ENCODE results near the gene MYOG. TPM values are rescaled to one million over a fixed set of nuclear protein-coding genes. Genes with fewer than 3 reads are reported as not detected.
A peak's percentile ranks its signal among the peaks of the same experiment; 100 is the strongest.

The MYOG gene
- total RNA-seq, 5 donors from 2014 or later (not counting 1 experiment from before 2014, with no cell fraction given) = not detected

DNA sequence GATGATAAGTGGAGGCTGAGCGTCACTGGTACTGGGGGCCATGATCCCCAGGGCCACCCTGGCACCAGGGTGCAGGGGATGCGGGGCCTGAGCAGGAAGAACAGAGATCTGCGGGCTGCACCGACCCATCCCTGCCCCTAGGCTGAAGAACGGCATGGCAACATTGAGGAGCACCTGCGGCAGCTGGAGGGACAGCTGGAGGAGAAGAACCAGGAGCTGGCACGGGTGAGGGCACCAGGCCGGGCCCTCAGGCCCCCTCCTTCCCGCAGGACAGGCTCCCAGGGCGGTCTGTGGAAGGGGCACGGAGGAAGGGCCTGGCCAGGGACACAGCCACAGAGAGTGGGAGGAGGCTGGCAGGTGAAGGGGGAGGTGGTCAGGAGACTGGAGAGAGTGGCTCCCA is 37.7 kb downstream of the MYOG start:
- H3K27ac Mint-ChIP-seq = no peak overlapping the region
- H3K27me3 Mint-ChIP-seq = peaks cover 5 to 25% of the 10 kb centered on the region in 2 donors
- Histone ChIP-seq H3K4me1 (ENCODE audit: control insufficient read depth in 1 of 2, extremely low read depth in 1 of 2, insufficient read depth in 2 of 2, low read length in 2 of 2) (no peaks in the 10 kb centered on the region), H3K27ac (ENCODE audit: low read length) (no peak overlapping the region), H3K36me3 (ENCODE audit: control insufficient read depth in 2 of 2, extremely low read depth in 1 of 2, insufficient read depth in 1 of 2, low read length in 1 of 2) (no peaks in the 10 kb centered on the region), H3K27me3 (replicated peaks in 1 of 2; ENCODE audit: control insufficient read depth in 2 of 2, extremely low read depth in 1 of 2, insufficient read depth in 2 of 2, low read length in 1 of 2) (peaks cover 0 to 30% of the 10 kb centered on the region in 2 experiments), H3K9me3 (no peaks in the 10 kb centered on the region), H3K4me3 (ENCODE audit: control insufficient read depth in 1 of 2, extremely low read depth in 1 of 2, low read length in 1 of 2) (no peak overlapping the region)
- peaks cover 3% of the 10 kb centered on the region for H3K36me3 Mint-ChIP-seq
- H3K4me3 Mint-ChIP-seq = no peak overlapping the region
- WGBS (ENCODE audit: insufficient coverage) = 84% methylated on average over 9 of the region's 11 CpGs
- POLR2A ChIA-PET = no interaction called here
- no peaks in the 10 kb centered on the region for H3K4me1 Mint-ChIP-seq
- no peaks in the 10 kb centered on the region for H3K9me3 Mint-ChIP-seq
- ATAC-seq (replicated peaks in 1 of 4) = no peak
- CTCF ChIA-PET = no interaction called here
- DNase-seq = no peak

DNA sequence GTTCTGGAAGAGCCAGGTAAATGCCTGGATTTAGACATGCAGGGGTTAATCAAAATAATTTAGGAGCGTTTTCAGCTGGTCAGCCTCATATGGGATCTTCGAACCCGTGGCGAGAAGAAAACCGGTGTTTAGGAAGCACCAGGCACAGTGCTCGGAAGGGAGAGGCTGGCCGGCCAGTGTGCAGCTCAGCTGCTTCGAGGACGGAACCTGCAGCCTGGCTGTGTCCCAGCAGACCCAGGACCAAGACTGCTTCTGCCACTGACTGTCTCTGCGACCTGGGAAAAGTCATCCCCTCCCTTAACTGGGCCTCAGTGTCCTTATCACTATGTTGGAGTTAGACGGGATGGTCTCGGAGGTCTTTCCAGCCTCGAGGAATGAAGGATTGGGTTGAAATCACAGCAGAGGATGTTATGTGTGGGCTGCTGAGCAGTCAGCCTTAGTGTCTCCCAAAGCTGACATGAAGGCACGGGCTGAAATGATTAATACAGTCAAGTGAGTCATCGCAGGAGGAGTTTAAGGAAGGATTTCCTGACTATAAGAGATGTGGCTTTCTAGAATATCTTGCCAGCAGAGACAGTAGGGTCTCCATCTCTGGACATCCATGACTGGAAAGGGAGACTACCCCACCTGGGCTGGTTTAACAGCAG is 38.7 kb downstream of the MYOG start:
- H3K27ac Mint-ChIP-seq = no peak overlapping the region
- POLR2A ChIA-PET = no interaction called here

DNA sequence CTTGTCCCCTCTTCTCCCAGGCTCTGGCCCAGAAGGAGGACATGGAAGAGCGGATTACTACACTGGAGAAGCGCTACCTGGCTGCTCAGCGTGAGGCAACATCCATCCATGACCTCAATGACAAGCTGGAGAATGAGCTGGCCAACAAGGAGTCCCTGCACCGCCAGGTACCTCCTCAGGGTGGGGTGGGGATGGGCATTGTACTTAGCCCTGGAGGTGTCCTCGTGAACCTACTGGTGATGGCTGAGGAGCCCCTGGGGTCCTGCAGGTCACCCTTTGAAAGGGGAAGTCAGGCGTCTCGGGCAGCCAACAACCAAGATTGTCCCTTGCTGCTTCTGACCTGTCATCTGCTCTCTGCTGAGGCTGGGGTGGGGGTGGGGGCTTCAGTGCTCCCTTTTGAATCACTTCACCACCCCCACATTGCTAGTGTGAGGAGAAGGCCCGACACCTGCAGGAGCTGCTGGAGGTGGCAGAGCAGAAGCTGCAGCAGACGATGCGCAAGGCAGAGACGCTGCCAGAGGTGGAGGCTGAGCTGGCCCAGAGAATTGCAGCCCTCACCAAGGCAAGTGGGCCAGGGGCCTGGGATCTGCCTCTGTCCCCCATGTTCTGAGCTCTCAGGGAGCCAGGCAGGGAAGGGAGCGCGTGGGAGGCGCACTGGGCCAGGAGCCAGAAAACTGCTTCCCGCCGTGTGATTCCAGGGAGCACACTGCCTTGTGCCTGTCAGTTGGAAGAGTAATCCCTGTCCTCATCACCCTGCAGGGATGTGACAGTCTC is 39.8 kb downstream of the MYOG start:
- 83% methylated on average over 8 of the region's 16 CpGs for WGBS (ENCODE audit: insufficient coverage)
- peaks cover 3% of the 10 kb centered on the region for H3K36me3 Mint-ChIP-seq
- no peaks in the 10 kb centered on the region for H3K36me3 ChIP-seq (ENCODE audit: control insufficient read depth in 2 of 2, extremely low read depth in 1 of 2, insufficient read depth in 1 of 2, low read length in 1 of 2)
- H3K27me3 ChIP-seq (replicated peaks in 1 of 2; ENCODE audit: control insufficient read depth in 2 of 2, extremely low read depth in 1 of 2, insufficient read depth in 2 of 2, low read length in 1 of 2) = peaks cover 0 to 22% of the 10 kb centered on the region in 2 experiments
- ChIA-PET CTCF (interaction anchor here in 1 of 2 donors (0.5 to 0.7 kb wide), 2 partner anchors 26 to 49 kb away, joined by 3 read pairs; no protein-coding TSS in a partner anchor), POLR2A (no interaction called here)
- no peak for ATAC-seq (replicated peaks in 1 of 4)
- peaks cover 5 to 13% of the 10 kb centered on the region in 2 donors for H3K27me3 Mint-ChIP-seq
- H3K27ac ChIP-seq (ENCODE audit: low read length) = no peak overlapping the region
- no peak overlapping the region for H3K4me3 ChIP-seq (ENCODE audit: control insufficient read depth in 1 of 2, extremely low read depth in 1 of 2, low read length in 1 of 2)
- no peaks in the 10 kb centered on the region for H3K9me3 ChIP-seq
- no peak overlapping the region for H3K27ac Mint-ChIP-seq
- no peaks in the 10 kb centered on the region for H3K9me3 Mint-ChIP-seq
- no peaks in the 10 kb centered on the region for H3K4me1 Mint-ChIP-seq
- H3K4me1 ChIP-seq (ENCODE audit: control insufficient read depth in 1 of 2, extremely low read depth in 1 of 2, insufficient read depth in 2 of 2, low read length in 2 of 2) = no peaks in the 10 kb centered on the region
- DNase-seq = no peak
- H3K4me3 Mint-ChIP-seq = no peak overlapping the region

More for the DNA sequence above, 38.7 kb downstream of the MYOG start:
- no peak for ATAC-seq (replicated peaks in 1 of 4)
- DNase-seq = no peak
- H3K4me1 Mint-ChIP-seq = no peaks in the 10 kb centered on the region
- no peak overlapping the region for H3K4me3 Mint-ChIP-seq
- no peaks in the 10 kb centered on the region for H3K4me1 ChIP-seq (ENCODE audit: control insufficient read depth in 1 of 2, extremely low read depth in 1 of 2, insufficient read depth in 2 of 2, low read length in 2 of 2)
- peaks cover 5 to 19% of the 10 kb centered on the region in 2 donors for H3K27me3 Mint-ChIP-seq
- no peaks in the 10 kb centered on the region for H3K9me3 ChIP-seq
- H3K27me3 ChIP-seq (replicated peaks in 1 of 2; ENCODE audit: control insufficient read depth in 2 of 2, extremely low read depth in 1 of 2, insufficient read depth in 2 of 2, low read length in 1 of 2) = peaks cover 0 to 32% of the 10 kb centered on the region in 2 experiments
- H3K36me3 ChIP-seq (ENCODE audit: control insufficient read depth in 2 of 2, extremely low read depth in 1 of 2, insufficient read depth in 1 of 2, low read length in 1 of 2) = no peaks in the 10 kb centered on the region
- H3K4me3 ChIP-seq (ENCODE audit: control insufficient read depth in 1 of 2, extremely low read depth in 1 of 2, low read length in 1 of 2) = no peak overlapping the region
- 88% methylated on average over 13 of the region's 15 CpGs for WGBS (ENCODE audit: insufficient coverage)
- H3K27ac ChIP-seq (ENCODE audit: low read length) = no peak overlapping the region
- no peaks in the 10 kb centered on the region for H3K9me3 Mint-ChIP-seq
- peaks cover 3% of the 10 kb centered on the region for H3K36me3 Mint-ChIP-seq
- CTCF ChIA-PET = interaction anchor here in 1 of 2 donors (0.5 to 0.7 kb wide), 2 partner anchors 27 to 50 kb away, joined by 3 read pairs; no protein-coding TSS in a partner anchor

DNA sequence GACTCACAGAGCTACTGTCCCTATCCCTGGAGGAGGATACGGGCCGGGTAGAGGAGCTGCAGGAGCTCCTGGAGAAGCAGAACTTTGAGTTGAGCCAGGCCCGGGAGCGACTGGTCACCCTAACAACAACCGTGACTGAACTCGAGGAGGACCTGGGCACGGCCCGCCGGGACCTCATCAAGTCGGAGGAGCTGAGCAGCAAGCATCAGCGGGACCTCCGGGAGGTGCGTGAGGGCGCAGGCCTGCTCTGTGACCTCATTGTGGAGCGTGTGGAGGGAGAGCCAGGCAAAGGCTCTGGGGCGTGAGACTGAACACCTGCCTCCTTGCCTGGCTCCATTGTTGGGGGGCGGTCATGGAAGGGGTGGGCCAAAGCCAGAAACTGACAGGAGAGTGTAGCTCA is 40.5 kb downstream of the MYOG start:
- no peak for ATAC-seq (replicated peaks in 1 of 4)
- CTCF ChIA-PET = no interaction called here
- Histone ChIP-seq H3K36me3 (ENCODE audit: control insufficient read depth in 2 of 2, extremely low read depth in 1 of 2, insufficient read depth in 1 of 2, low read length in 1 of 2) (no peaks in the 10 kb centered on the region), H3K4me1 (ENCODE audit: control insufficient read depth in 1 of 2, extremely low read depth in 1 of 2, insufficient read depth in 2 of 2, low read length in 2 of 2) (no peaks in the 10 kb centered on the region), H3K27ac (ENCODE audit: low read length) (no peak overlapping the region), H3K9me3 (no peaks in the 10 kb centered on the region), H3K27me3 (replicated peaks in 1 of 2; ENCODE audit: control insufficient read depth in 2 of 2, extremely low read depth in 1 of 2, insufficient read depth in 2 of 2, low read length in 1 of 2) (peaks cover 0 to 22% of the 10 kb centered on the region in 2 experiments), H3K4me3 (ENCODE audit: control insufficient read depth in 1 of 2, extremely low read depth in 1 of 2, low read length in 1 of 2) (no peak overlapping the region)
- H3K27me3 Mint-ChIP-seq = peaks cover 5 to 10% of the 10 kb centered on the region in 2 donors
- POLR2A ChIA-PET = no interaction called here
- no peak for DNase-seq
- H3K36me3 Mint-ChIP-seq = peaks cover 3% of the 10 kb centered on the region
- no peaks in the 10 kb centered on the region for H3K9me3 Mint-ChIP-seq
- no peak overlapping the region for H3K4me3 Mint-ChIP-seq
- 87% methylated on average over 17 of the region's 17 CpGs for whole genome bisulfite sequencing (ENCODE audit: insufficient coverage)
- no peak overlapping the region for H3K27ac Mint-ChIP-seq
- H3K4me1 Mint-ChIP-seq = no peaks in the 10 kb centered on the region

DNA sequence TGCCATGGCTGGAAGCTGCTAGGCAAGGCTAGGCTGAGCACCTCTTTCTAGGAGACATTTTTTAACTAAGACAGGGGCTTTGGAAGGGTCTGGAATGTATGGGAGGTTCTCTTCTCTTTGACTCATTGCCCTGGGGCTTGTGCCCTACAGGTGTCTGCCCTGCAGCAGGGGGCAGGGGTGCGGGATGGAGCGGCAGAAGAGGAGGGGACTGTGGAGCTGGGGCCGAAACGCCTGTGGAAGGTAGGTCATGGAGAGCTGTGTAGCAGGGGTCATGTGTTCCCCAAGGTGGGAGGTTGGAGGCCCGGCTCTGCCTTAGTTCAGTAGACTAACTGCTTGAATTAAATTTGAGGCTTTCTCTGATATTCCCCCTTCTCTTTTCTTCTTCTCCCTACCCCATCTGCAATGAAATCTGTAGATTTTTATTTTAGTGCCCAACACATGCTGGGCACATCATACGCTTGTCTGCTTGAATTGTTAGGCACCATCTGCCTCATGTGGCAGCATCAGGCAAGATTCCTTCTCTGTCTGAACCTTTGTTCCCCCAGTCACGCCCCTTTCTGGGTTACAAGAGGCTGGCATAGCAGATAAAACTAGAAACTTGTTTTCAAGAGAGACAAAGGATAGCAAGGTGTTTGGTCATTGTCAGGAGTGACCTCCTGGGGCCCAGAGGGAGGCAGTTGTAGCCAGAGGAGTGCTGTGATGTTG is 41.1 kb downstream of the MYOG start:
- no peak for ATAC-seq (replicated peaks in 1 of 4)
- H3K27ac Mint-ChIP-seq = no peak overlapping the region
- no peak overlapping the region for H3K4me3 Mint-ChIP-seq
- H3K36me3 Mint-ChIP-seq = peaks cover 3% of the 10 kb centered on the region
- no peaks in the 10 kb centered on the region for H3K4me1 Mint-ChIP-seq
- DNase-seq = peak in 1 of 35 experiments; percentile 1
- WGBS (ENCODE audit: insufficient coverage) = 79% methylated on average over 2 of the region's 7 CpGs
- POLR2A ChIA-PET = no interaction called here
- peaks cover 5 to 8% of the 10 kb centered on the region in 2 donors for H3K27me3 Mint-ChIP-seq
- no peaks in the 10 kb centered on the region for H3K4me1 ChIP-seq (ENCODE audit: control insufficient read depth in 1 of 2, extremely low read depth in 1 of 2, insufficient read depth in 2 of 2, low read length in 2 of 2)
- CTCF ChIA-PET = no interaction called here
- no peaks in the 10 kb centered on the region for H3K9me3 Mint-ChIP-seq
- H3K36me3 ChIP-seq (ENCODE audit: control insufficient read depth in 2 of 2, extremely low read depth in 1 of 2, insufficient read depth in 1 of 2, low read length in 1 of 2) = no peaks in the 10 kb centered on the region
- H3K9me3 ChIP-seq = no peaks in the 10 kb centered on the region
- no peak overlapping the region for H3K4me3 ChIP-seq (ENCODE audit: control insufficient read depth in 1 of 2, extremely low read depth in 1 of 2, low read length in 1 of 2)
- peaks cover 0 to 19% of the 10 kb centered on the region in 2 experiments for H3K27me3 ChIP-seq (replicated peaks in 1 of 2; ENCODE audit: control insufficient read depth in 2 of 2, extremely low read depth in 1 of 2, insufficient read depth in 2 of 2, low read length in 1 of 2)
- no peak overlapping the region for H3K27ac ChIP-seq (ENCODE audit: low read length)

DNA sequence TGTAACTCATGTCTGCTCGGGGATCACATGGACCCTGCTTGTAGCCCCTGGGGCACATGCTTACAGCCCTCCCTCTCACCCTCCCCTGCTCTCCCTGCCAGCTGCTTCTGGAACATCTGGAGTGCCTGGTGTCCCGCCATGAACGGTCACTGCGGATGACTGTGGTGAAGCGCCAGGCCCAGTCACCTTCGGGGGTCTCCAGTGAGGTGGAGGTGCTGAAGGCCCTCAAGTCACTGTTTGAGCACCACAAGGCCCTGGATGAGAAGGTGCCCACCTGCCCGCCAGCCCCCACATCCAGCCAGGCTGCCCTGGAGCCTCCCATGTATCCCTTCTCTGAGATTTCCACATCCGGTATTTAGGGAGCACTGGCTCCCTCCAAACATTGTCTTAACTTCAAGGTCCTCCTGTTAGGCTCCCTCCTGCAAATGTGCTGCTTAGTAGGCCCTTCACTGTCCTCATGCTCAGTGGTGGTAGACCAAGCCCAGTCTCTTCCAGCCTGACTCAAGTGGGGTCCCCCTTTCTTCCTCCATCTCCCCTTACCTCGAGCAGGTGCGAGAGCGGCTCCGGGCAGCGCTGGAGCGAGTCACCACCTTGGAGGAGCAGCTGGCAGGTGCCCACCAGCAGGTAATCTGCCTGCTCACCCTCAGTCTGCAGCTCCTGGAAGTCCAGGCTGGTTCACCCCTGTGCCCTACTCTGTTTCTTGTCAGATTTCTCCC is 41.8 kb downstream of the MYOG start:
- DNase-seq (peak in 1 of 35 experiments; percentile 0), ATAC-seq (replicated peaks in 1 of 4) (no peak)
- no peak overlapping the region for H3K4me3 Mint-ChIP-seq
- no peak overlapping the region for H3K27ac ChIP-seq (ENCODE audit: low read length)
- no peaks in the 10 kb centered on the region for H3K36me3 ChIP-seq (ENCODE audit: control insufficient read depth in 2 of 2, extremely low read depth in 1 of 2, insufficient read depth in 1 of 2, low read length in 1 of 2)
- POLR2A ChIA-PET = no interaction called here
- no peaks in the 10 kb centered on the region for H3K9me3 Mint-ChIP-seq
- no peak overlapping the region for H3K4me3 ChIP-seq (ENCODE audit: control insufficient read depth in 1 of 2, extremely low read depth in 1 of 2, low read length in 1 of 2)
- H3K9me3 ChIP-seq = no peaks in the 10 kb centered on the region
- peaks cover 0 to 3% of the 10 kb centered on the region in 2 experiments for H3K4me1 ChIP-seq (ENCODE audit: control insufficient read depth in 1 of 2, extremely low read depth in 1 of 2, insufficient read depth in 2 of 2, low read length in 2 of 2)
- CTCF ChIA-PET = interaction anchor here in 1 of 2 donors (0.5 kb wide), 1 partner anchor 116 kb away, joined by 3 read pairs; no protein-coding TSS in a partner anchor
- H3K36me3 Mint-ChIP-seq = peaks cover 3% of the 10 kb centered on the region
- peaks cover 0 to 6% (median 2%) of the 10 kb centered on the region in 3 donors for H3K4me1 Mint-ChIP-seq
- peaks cover 0 to 17% of the 10 kb centered on the region in 2 experiments for H3K27me3 ChIP-seq (replicated peaks in 1 of 2; ENCODE audit: control insufficient read depth in 2 of 2, extremely low read depth in 1 of 2, insufficient read depth in 2 of 2, low read length in 1 of 2)
- no peak overlapping the region for H3K27ac Mint-ChIP-seq
- WGBS (ENCODE audit: insufficient coverage) = 83% methylated on average over 14 of the region's 14 CpGs
- H3K27me3 Mint-ChIP-seq = peaks cover 10 to 13% of the 10 kb centered on the region in 2 donors

Measured in T-cell (primary cell).